NCI-H1694 treated with DMSO at 0.1 percent for 48 hours (cell line): ENCODE data around the gene THSD7B.
"Not testable (repeated sequence)": the region's sequence is repeated elsewhere in the genome, so short reads cannot be mapped to it uniquely, and the experiment has no call there.

Source experiments
- DNase-seq: peaks from one replicate; lab custom pipeline; 2025; lab: John Stamatoyannopoulos, UW

The THSD7B gene

GRCh38 chr2:137693534-137693933, 928.2 kb downstream of the THSD7B start:
- no peak for DNase-seq

- DNase-seq, result no peak
These were observed 931.6 kb downstream of the THSD7B start for GRCh38 chr2:137696916-137697315.

GRCh38 chr2:137700250-137700649, 934.9 kb downstream of the THSD7B start:
- not testable (repeated sequence) for DNase-seq

- no peak for DNase-seq
These were observed 935.3 kb downstream of the THSD7B start for GRCh38 chr2:137700681-137701080.

- no peak for DNase-seq
These were observed 940.0 kb downstream of the THSD7B start for GRCh38 chr2:137705296-137705695.

GRCh38 chr2:137706786-137707613, 941.7 kb downstream of the THSD7B start:
- DNase-seq, result no peak

- DNase-seq, result no peak
These were observed 943.0 kb downstream of the THSD7B start for GRCh38 chr2:137708311-137708710.

GRCh38 chr2:137715731-137716191, 950.4 kb downstream of the THSD7B start:
- DNase-seq, result no peak

GRCh38 chr2:137718786-137719185, 953.4 kb downstream of the THSD7B start:
- DNase-seq, result no peak

- DNase-seq, result no peak
These were observed 956.4 kb downstream of the THSD7B start for GRCh38 chr2:137721733-137722132.

GRCh38 chr2:137724912-137725311, 959.6 kb downstream of the THSD7B start:
- DNase-seq, result no peak
